ENCODE measurements around the gene KCNMA1.
"Not testable (repeated sequence)": the region's sequence is repeated elsewhere in the genome, so short reads cannot be mapped to it uniquely, and the experiment has no call there.

KCNMA1 gene

DNA sequence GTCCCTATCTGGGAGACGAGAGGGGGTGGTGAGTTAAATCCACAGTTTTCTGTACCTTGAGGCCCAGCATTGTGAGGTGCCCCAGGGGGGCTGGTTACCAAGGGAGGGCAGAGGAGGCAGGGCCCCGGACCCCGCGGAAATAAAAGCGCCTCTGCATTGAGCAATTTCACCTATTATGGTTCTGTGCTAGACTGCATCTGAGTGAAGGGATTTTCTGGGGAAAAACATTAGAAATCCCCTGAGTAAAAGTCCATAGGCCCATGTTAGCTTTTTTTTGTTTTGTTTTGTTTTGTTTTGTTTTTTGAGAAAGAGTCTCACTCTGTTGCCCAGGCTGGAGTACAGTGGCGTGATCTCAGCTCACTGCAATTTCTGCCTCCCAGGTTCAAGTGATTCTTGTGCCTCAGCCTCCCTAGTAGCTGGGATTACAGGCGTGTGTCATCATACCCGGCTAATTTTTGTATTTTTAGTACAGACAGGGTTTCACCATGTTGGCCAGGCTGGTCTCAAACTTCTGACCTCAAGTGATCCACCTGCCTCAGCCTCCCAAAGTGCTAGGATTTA lies 225.0 kb downstream of the KCNMA1 start:
- not testable (repeated sequence) for H3K4me3 Mint-ChIP-seq; H3K9me3 Mint-ChIP-seq; H3K4me1 Mint-ChIP-seq (ENCODE audit: low read depth); H3K27me3 Mint-ChIP-seq (ENCODE audit: low read depth); H3K36me3 Mint-ChIP-seq (ENCODE audit: low read depth); H3K27ac Mint-ChIP-seq

DNA sequence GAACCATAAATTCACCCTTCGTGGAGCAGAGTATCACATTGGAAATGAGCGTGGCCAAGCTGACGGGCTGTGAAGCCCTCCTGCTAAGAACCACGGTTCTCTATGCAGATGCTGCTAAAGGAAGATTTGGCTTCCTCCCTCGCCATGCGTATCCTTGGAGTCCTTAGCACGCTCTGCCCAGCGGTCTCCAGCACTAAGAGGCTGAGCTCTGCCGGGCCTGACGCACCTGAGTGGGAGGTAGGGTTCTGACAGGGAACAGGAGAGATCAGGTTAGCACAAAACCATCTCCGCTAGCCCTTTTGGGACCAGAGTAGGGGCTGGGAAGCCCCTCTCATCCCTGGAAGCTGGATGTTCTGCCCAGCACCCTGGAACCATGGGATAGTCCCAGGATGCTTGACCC lies 225.8 kb downstream of the KCNMA1 start:
- Mint-ChIP-seq H3K4me3 (no peak overlapping the region), H3K27me3 (ENCODE audit: low read depth) (no peaks in the 10 kb centered on the region)

DNA sequence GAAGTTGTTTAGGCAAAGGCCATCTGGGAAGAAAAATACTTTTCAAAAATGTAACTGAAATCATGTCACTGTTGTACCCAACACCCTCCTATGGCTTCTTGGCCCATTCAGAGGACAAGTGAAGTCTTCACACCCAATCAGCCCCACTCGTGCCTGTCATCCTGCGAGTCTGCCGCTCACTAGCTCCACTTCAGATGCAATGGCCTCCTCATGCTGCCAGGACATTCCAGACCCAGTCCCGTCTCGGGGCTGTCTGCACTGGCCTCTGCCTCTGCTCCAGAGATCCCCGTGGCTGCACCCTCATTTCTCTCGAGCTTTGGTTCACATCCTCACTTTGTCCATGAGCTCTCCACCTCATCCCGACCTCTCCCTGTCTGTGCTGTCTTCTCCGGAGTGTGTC lies 227.1 kb downstream of the KCNMA1 start:
- no peak overlapping the region for H3K4me3 Mint-ChIP-seq
- H3K27ac Mint-ChIP-seq = no peak overlapping the region
- no peaks in the 10 kb centered on the region for H3K27me3 Mint-ChIP-seq (ENCODE audit: low read depth)
- H3K36me3 Mint-ChIP-seq (ENCODE audit: low read depth) = no peaks in the 10 kb centered on the region
- no peaks in the 10 kb centered on the region for H3K9me3 Mint-ChIP-seq
- no peaks in the 10 kb centered on the region for H3K4me1 Mint-ChIP-seq (ENCODE audit: low read depth)

More for the DNA sequence above, 225.8 kb downstream of the KCNMA1 start:
- no peaks in the 10 kb centered on the region for H3K36me3 Mint-ChIP-seq (ENCODE audit: low read depth)
- H3K9me3 Mint-ChIP-seq = no peaks in the 10 kb centered on the region
- no peaks in the 10 kb centered on the region for H3K4me1 Mint-ChIP-seq (ENCODE audit: low read depth)
- H3K27ac Mint-ChIP-seq = no peak overlapping the region

DNA sequence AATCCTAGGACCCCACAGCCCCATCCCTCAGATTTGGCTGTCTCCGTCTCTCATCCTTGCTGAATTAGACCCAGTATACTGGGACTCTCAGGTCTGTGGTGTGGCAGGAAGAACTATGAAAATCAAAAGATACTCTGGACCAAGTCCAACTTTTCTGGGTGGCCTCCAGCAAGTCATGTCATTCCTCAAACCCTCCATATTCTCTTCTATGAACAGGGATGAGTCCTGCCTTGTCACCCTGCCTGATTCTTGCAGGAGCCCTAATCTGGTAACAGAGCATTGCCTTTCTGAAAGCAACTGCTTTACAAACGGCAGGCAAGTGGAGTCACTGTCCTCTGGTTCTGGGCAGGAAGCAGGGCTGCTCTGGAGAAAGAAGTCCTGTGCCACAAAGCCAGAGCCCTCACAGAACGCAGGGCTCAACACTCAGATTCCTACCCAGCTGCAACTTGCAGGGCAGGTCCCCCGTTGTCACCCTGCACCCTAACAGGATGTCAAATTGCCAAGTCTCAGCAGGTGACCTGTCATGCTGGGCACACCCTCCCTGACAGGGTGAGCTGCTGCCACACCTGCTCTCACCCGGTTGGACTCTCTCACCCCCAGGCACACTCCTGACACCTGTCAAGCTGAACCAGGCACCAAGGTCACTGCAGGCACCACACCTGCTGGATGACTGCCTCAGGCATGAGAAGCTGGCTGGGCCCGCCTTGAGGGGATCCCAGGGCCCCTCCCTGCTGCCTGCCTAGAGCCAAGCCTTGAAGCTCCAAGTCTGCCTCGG lies 227.7 kb downstream of the KCNMA1 start:
- Mint-ChIP-seq H3K27ac (no peak overlapping the region), H3K27me3 (ENCODE audit: low read depth) (no peaks in the 10 kb centered on the region), H3K4me1 (ENCODE audit: low read depth) (no peaks in the 10 kb centered on the region), H3K9me3 (no peaks in the 10 kb centered on the region), H3K36me3 (ENCODE audit: low read depth) (no peaks in the 10 kb centered on the region), H3K4me3 (no peak overlapping the region)

DNA sequence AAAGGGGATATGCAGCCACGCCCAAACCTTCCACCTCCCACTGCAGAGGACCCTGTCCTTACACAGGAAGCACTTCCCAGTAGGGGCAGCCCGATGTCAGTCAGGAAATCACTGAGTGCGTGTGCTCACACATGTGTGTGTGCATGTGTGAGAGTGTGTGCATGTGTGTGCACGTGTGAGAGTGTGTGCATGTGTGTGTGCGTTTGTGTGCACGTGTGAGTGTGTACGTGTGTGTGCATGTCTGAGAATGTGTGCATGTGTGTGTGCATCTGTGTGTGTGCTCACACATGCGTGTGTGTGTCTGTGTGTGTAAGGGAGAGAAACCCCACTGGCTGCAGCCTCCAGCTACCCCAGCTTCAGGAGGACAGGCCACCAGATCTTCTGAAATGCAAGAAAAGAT lies 229.3 kb downstream of the KCNMA1 start:
- Mint-ChIP-seq H3K27ac (no peak overlapping the region), H3K4me3 (no peak overlapping the region), H3K4me1 (ENCODE audit: low read depth) (no peaks in the 10 kb centered on the region), H3K27me3 (ENCODE audit: low read depth) (no peaks in the 10 kb centered on the region), H3K9me3 (no peaks in the 10 kb centered on the region), H3K36me3 (ENCODE audit: low read depth) (no peaks in the 10 kb centered on the region)

GRCh38 chr10:77406764-77407430 lies 230.7 kb downstream of the KCNMA1 start:
- Mint-ChIP-seq H3K27me3 (ENCODE audit: low read depth) (no peaks in the 10 kb centered on the region), H3K4me1 (ENCODE audit: low read depth) (no peaks in the 10 kb centered on the region), H3K36me3 (ENCODE audit: low read depth) (no peaks in the 10 kb centered on the region), H3K27ac (no peak overlapping the region), H3K4me3 (no peak overlapping the region), H3K9me3 (no peaks in the 10 kb centered on the region)

DNA sequence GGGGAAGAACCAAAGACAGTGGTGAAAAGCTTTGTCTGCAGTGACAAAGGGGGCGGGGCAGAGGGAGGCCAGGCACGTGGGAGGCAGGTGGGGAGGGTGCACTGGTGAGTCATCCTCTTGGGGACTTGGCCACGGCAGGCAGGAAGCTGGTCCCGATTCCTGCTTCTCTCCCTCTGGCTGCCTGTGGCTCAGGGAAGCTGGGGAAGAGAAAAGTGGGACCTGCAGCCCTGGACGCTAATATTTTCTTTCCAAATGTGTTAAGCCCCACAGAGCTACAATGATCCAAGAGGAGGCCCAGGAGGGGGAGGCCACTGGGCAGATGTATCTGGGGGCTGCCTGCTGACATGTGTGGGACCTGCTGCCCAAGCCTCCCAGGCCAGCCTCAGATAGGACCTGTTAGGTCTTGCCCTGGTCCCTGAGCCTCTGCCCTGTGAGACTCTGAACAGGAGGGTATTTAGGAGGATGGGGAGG lies 231.8 kb downstream of the KCNMA1 start:
- Mint-ChIP-seq H3K27ac (no peak overlapping the region), H3K36me3 (ENCODE audit: low read depth) (no peaks in the 10 kb centered on the region), H3K4me1 (ENCODE audit: low read depth) (no peaks in the 10 kb centered on the region), H3K4me3 (no peak overlapping the region), H3K9me3 (no peaks in the 10 kb centered on the region), H3K27me3 (ENCODE audit: low read depth) (no peaks in the 10 kb centered on the region)

DNA sequence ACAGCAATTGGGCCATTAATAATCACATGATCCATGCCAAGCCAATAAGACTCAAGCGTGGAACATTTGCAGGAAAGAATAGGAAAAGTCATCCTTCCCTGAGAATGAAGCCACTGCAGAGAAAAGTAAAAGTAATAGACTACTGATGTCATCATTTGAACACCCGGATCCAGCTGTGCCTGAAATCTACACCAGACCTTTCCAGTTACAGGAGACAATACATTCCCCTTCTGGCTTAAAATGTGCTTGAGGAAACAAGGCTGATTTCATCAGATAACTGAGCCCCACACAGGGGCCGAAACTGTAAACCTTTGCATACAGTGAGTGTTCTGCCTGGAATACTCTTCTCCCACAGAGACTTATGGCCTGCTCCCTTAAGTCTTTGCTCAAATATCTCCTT lies 232.8 kb downstream of the KCNMA1 start:
- no peak overlapping the region for H3K4me3 Mint-ChIP-seq
- no peaks in the 10 kb centered on the region for H3K36me3 Mint-ChIP-seq (ENCODE audit: low read depth)
- no peaks in the 10 kb centered on the region for H3K27me3 Mint-ChIP-seq (ENCODE audit: low read depth)
- no peaks in the 10 kb centered on the region for H3K4me1 Mint-ChIP-seq (ENCODE audit: low read depth)
- H3K27ac Mint-ChIP-seq = no peak overlapping the region
- no peaks in the 10 kb centered on the region for H3K9me3 Mint-ChIP-seq

- Mint-ChIP-seq H3K9me3 (no peaks in the 10 kb centered on the region), H3K27me3 (ENCODE audit: low read depth) (no peaks in the 10 kb centered on the region), H3K36me3 (ENCODE audit: low read depth) (no peaks in the 10 kb centered on the region), H3K27ac (no peak overlapping the region), H3K4me1 (ENCODE audit: low read depth) (no peaks in the 10 kb centered on the region), H3K4me3 (no peak overlapping the region)
These were observed 233.8 kb downstream of the KCNMA1 start for GRCh38 chr10:77403761-77404160.

- H3K36me3 Mint-ChIP-seq (ENCODE audit: low read depth) = no peaks in the 10 kb centered on the region
- H3K27me3 Mint-ChIP-seq (ENCODE audit: low read depth) = peaks cover 5% of the 10 kb centered on the region
- H3K4me3 Mint-ChIP-seq = no peak overlapping the region
- H3K9me3 Mint-ChIP-seq = no peaks in the 10 kb centered on the region
- no peaks in the 10 kb centered on the region for H3K4me1 Mint-ChIP-seq (ENCODE audit: low read depth)
- H3K27ac Mint-ChIP-seq = no peak overlapping the region
These were observed 235.9 kb downstream of the KCNMA1 start for GRCh38 chr10:77401683-77402082.

GRCh38 chr10:77400033-77400432 lies 237.6 kb downstream of the KCNMA1 start:
- Mint-ChIP-seq H3K36me3 (ENCODE audit: low read depth) (no peaks in the 10 kb centered on the region), H3K4me3 (no peak overlapping the region), H3K27ac (no peak overlapping the region), H3K9me3 (no peaks in the 10 kb centered on the region), H3K4me1 (ENCODE audit: low read depth) (no peaks in the 10 kb centered on the region), H3K27me3 (ENCODE audit: low read depth) (peaks cover 5% of the 10 kb centered on the region)

DNA sequence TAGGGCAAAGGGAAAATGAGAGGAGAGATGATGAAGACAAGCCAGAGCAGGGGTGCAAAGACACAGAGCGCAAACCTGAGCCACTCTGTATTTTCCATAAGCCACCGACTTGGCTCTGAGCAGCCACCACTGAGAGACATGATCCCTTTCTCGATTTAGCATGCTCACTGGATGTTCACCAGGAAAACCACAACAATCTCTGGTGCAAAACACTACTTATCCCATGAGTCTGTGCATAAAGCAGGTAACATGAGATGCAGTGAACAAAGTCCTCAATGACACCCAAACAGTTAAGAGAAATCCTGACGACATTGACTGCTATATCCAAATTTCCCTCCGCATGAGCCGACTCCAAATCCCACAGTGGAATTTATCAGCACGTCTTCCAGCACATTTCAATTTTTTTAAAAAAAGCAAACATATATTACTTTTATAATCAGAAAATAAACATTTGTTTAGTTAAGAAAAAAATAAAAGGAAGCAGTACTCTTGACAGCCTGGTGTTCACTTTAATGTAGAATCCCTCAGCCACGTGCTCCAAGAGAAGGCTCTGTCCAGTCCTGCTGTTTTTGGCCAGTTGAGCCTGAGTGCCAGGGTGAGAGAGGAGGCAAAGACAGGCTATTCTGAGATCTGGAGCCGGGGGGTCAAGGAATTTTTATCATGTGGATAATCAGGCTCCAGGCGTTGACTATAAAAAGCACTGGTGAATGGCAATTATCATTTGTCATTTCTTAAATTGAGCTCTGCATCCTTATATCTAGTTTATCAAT lies 238.4 kb downstream of the KCNMA1 start:
- Mint-ChIP-seq H3K27me3 (ENCODE audit: low read depth) (peaks cover 5% of the 10 kb centered on the region), H3K4me1 (ENCODE audit: low read depth) (no peaks in the 10 kb centered on the region), H3K4me3 (no peak overlapping the region), H3K27ac (no peak overlapping the region), H3K9me3 (no peaks in the 10 kb centered on the region), H3K36me3 (ENCODE audit: low read depth) (no peaks in the 10 kb centered on the region)

DNA sequence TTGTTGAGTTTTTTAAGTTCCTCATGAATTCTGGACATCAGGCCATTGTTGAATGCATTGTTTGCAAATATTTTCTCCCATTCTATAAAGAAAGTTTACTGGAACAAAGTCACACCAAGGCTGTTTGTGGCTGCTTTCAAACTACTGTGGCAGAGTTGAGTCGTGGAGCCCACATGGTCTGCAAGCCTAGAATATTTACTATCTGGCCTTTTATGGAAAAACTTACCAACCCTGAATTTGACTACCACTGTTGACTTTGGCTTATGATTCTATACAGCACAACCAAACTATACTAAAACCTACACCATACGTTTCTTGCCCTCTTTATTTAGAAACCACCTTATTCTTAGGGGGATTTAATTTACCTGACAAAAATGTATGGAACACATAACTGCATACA lies 239.1 kb downstream of the KCNMA1 start:
- H3K36me3 Mint-ChIP-seq (ENCODE audit: low read depth) = no peaks in the 10 kb centered on the region
- H3K4me3 Mint-ChIP-seq = no peak overlapping the region
- no peak overlapping the region for H3K27ac Mint-ChIP-seq
- no peaks in the 10 kb centered on the region for H3K9me3 Mint-ChIP-seq
- H3K4me1 Mint-ChIP-seq (ENCODE audit: low read depth) = no peaks in the 10 kb centered on the region
- peaks cover 5% of the 10 kb centered on the region for H3K27me3 Mint-ChIP-seq (ENCODE audit: low read depth)

DNA sequence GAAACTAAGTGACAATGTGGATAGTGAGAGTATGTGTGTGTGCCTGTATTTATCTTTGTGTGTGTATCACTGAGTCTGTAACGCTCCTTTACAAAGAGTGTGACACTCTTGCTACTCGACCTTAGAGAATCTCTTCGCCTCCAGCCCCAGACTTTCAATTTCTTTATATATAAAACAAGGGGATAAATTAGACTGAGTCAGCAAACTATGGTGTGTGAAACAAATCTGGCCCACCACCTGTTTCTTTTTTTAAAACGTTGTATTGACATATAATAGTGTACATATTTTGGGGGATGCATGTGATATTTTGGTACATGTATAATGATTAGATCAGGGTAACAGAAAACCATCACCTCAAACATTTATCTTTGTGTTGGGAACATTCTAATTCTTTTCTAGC lies 240.5 kb downstream of the KCNMA1 start:
- peaks cover 5% of the 10 kb centered on the region for H3K27me3 Mint-ChIP-seq (ENCODE audit: low read depth)
- H3K9me3 Mint-ChIP-seq = no peaks in the 10 kb centered on the region
- H3K36me3 Mint-ChIP-seq (ENCODE audit: low read depth) = no peaks in the 10 kb centered on the region
- H3K27ac Mint-ChIP-seq = no peak overlapping the region
- no peaks in the 10 kb centered on the region for H3K4me1 Mint-ChIP-seq (ENCODE audit: low read depth)
- no peak overlapping the region for H3K4me3 Mint-ChIP-seq

All from T-helper 1 cell treated with Interleukin-12 subunit alpha and Interleukin-12 subunit beta and Interleukin-4 antibody, amounts not matched to agents 30 μg/mL and 1 μg/mL, for 36 hours (primary cell).